GM19324 (cell line): Measurements from ENCODE around the gene ALPK3.

Experiments used
- ATAC-seq: cut with Tn5 transposase; IDR thresholded peaks from one replicate; pipeline ENCODE4 v1.9.1; 2021; ENCODE audit warnings: mild to moderate bottlenecking, moderate library complexity; ENCODE audit not compliant: unreplicated experiment, low FRiP score

Gene ALPK3

DNA sequence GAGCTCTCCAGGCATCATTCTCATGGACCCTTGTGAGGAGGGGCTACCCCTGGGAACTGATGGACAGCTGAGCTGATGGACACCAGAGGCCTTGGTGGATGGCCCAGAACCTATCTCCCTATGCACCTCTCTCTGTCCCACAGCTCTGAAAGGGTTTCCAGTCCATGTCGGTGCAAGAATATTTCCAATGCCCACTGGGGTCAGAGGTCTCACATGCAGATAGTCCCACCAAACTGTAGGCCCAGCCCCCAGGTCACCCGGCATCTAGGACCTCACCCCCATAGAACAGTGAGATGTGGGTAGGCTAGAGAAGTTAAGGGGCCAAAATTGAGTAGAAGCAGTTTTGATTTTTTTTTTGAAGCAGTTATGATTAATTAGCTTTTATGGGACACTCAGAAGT is 2.6 kb downstream of the ALPK3 start:
- no peak for ATAC-seq

DNA sequence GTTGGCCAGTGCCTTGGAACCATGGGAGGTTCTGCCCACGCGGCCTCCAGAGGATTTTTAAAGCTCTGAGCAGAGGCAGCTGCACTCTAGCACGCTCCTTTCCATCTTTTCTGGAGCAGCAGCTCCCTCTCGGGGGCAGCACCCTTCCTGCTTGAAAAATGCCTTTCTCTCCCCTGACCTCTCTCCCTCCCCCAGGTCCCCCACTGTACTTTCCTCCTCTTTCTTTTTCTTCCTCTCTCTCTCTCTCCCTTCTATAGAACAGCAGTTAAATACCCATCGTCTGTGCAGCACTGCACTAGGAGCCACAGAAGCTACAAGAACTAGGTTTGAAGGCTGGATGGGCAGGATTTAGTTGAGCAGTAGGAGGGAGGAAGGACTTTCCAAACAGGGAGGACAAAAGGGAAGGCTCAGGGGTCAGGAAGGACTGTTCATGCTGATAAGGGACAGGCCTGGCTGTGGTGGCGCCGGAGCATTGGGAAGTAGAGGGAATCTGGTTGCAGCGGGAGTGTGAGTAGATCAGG is 4.4 kb downstream of the ALPK3 start:
- ATAC-seq, result no peak

DNA sequence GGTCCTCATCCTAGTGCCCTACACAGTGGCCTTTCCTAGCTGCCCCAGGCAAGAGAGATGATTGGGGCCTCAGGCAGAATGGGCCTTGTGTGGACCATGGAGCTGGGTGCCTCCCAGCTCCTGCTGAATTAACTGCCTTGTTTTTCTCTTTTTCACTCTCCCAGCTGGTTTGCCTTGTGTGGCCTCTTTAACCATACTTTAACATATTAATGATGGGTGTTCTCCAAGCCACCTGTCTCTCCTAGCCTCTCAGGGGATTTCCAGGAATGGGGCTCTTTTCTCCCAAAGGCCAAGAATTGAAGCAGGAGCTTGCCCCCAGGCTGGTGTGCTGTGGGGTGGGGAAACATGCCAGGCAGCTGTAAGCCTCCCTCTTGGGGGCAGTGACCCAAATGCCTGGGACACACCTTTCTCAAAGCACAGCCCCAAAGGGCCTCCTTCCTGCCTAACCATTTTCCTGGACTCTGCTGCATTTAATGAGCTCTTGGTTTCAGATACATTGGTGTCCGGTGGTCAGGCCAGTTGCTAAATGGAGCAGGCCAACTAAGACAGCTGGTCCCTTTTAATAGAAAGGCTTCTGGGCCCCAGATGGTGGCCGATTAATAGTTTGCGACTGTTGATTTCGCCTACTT is 5.6 kb downstream of the ALPK3 start:
- ATAC-seq, result no peak

DNA sequence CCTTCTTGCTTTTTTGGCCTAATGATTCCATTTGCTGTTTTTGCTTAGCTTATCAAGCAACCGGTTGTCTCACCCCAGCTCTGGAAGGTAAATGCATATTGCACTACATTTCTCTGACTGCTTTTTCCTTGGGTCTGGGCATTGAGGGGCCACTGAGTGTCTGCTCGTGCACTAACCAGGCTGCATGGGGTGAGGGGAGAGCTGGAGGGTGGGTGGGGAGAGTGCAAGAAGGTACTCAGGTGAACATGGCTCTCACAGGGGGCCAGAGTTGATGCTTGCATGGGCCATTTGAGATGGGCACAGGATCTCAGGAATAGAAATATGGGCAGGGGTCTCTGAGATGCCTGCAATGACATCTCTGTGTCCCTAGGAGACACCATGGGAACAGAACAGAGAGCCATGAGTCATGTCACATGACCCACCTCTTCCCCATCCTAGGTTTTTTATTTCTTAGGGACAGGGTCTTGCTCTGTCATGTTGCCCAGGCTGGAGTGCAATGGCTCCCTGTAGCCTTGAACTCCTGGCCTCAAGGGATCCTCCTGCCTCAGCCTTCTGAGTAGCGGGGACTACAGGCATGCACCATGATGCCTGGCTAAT is 6.2 kb downstream of the ALPK3 start:
- no peak for ATAC-seq

DNA sequence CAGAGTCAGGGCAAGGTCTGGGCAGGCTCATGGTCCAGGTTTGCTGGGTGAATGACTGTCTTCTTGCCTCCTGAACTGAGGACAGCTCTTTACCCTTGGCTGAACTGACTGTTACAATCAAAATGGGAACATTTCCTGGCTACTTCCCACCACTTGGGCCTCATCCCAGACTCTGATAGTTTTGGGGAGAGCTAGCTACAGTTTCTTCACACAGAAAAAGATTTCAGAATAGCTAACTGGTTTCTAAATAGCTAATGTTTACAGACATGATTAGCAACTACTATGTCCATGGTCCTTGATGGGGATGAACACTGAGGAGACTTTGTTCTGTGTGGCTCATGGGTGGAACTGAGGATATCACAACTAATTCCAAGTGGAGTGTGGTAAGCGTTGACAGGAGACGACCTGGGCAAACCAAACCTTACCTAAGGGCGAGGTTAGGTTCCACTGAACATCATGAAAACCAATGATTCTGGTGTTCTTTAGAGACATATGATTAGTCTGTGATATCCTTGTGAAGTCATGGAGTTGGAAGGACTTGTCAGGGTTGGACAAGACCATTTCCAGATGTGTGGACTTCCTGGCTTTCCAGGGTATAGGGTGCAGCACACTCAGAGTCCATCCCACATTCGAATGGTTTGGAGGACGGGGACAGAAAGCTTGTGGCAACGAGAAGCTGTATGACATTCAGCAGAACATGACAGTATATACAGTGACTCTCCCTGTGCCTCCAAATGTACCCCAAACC is 7.3 kb downstream of the ALPK3 start:
- ATAC-seq, result no peak

DNA sequence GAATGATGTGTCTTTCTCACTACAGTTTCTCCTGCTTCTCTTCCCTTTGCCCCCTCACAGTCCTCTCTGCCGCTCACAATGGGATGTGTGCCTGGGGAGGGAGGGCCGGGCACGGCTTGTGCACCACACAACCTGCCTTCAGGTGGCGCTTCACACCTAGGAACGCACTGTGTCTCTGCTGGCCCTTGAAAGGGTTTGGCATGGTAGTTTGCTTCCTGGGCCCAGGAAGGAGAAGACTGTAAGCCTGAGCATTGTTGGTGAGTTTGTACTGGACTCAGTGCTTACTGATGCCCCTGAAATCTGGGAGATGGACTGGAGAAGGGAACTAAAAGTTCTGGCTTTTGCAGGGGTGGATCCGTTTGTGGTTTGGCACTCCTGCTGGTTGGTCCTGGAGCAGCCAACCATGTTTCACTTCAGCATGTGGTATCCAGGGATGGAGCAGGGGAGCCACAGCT is 9.2 kb downstream of the ALPK3 start:
- ATAC-seq, result no peak

DNA sequence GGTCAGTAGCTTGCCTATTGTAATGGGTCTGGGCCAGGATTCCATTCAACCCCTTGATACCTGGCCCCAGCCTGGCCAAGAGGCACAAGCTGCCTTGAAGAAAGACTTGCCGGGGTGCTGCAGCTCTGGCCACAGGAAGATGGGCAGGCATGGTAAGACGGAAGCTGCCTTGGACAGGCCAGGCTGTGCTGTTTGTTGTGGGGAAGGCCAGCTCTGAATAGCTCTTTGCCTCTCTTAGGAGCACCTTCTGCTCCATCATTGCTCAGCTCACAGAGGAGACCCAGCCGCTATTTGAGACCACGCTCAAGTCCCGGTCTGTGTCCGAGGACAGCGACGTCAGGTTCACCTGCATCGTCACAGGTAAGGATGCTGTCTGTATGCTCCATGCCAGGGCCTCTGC is 10.1 kb downstream of the ALPK3 start:
- ATAC-seq, result no peak

DNA sequence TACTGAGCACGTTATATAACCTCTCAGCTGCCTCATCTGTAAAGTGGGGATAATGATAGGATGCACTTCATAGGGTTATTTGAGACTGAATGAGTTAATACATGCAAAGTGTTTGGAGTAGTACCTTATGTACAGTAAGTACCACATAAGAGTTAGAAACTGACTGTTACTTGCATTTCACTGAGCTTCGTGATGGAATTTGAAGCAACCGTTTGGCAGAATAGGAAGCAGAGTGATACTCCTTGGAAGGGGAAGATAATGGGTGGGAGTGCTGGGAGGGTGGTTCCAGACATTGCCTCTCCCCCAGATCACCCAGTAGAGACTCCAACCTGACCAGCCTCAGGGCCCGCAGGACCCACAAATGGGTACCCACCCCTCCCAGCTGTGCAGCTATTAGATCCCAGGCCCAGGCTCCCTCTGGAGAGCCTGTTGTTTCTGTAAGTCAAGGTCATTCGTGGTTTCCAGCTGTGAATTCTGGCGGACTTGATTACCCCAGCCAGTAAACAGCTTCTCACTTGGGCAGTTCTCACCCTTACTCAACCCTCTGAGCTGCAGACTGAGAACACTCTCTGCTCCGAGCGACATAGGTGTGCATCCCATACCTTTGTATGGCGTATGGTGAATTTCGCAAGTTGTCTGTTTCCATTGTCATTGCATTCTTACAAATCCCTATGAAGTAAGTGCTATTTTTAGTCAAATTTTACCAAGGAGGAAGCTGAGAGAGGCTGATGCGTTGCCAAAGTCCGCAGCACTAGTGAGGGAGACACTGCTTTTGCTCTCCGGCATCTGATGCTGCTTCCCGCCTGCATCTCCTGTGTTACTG is 11.1 kb downstream of the ALPK3 start:
- no peak for ATAC-seq

DNA sequence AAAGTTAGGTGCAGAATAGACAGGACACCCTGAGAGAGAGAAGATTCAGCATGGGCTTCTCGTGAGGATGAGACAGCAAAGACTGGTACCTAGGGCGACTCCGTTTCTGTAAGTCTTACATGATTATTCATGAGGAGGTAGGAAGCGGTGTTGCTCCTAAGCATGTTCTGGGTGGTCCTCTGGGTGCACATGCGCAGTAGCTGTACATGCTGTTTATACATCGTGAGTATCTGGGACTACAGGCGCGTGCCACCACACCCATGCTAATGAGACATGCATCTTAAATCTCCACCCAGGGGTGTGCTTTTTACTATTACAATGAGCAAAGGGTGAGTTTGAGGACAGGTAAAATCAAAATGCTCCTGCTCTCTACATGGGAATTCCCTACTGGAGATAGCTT is 12.3 kb downstream of the ALPK3 start:
- ATAC-seq, result no peak

DNA sequence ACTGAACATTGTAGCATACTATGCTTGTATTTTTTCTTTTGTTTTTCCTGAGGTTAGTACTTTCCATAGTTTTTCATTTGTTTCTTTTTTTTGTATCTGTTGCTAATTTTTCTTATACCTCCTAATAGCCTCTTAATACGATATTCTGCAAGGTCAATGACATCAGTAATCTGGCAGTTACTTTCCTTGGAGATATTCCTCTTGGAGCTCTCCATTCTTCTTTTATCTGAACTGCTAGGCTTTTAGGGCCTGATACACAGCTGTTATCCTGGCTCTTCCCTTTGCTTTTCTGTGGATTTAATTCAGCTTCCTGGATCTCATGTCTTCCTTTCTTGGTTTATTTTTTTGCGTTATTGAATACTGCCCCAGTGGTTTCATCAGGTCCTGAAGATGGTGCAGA is 12.9 kb downstream of the ALPK3 start:
- no peak for ATAC-seq

DNA sequence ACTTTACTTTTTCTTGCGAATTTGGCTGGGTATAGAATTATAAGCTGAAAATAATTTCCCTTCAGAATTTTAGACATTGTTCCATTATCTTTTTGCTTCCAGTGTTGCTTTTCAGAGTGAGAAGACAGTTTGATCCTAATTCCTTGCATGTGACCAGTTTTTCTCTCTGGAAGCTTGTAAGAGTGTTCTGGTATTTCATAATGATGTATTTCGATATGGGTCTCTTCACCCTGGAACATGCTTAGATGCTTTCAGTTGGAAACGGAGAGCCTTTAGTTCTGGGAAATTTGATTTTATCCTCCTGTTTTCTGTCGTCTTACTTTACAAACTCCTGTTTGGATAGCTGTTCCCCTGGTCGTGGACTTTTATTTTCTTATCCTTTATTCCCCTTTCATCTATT is 13.9 kb downstream of the ALPK3 start:
- ATAC-seq, result no peak

DNA sequence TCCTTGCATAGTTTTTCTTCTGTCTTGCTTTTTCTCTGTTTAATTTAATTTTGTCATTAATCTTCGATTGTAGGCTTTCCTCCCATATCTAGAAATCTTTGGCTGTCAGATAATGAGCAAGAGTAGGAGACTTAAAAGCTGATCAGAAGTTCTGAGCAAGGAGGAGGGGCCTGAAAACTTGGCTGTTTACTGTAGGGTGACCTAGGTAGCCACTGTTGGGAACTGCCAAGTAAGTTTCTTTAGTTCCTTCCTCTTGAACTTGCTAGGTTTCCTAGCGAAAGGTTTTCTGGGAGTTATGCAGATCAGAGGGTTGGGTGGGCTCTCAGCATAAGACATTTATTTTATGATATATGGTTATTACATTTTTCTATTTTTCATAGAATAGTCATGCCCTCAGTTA is 14.5 kb downstream of the ALPK3 start:
- ATAC-seq, result no peak

DNA sequence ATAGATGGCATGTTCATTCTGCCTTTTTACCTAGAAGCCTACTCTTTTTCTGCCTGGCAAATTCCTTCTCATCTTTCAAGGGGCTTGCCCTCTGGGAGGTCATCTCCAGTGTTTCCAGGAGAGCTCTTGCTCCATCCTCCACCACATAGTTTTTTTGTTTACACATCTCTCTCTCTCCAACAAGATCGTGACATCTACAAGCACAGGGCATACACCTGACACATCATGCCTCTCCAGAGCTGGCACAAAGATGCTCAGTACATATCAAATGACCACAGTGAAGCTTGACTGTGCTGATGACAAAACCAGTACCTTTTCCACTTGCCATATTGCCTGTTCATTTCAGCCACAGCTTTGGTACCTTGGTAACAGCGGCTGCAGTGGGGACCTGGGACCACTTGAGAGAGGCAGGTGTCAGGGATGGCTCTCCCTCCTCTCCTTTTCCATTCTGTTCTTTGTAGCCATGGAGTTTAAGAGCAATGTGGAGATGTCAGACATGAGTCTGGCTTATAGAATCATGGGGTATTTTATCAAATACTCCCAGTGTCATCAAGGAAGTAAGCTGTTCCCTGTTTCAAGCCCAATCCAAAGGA is 15.4 kb downstream of the ALPK3 start:
- no peak for ATAC-seq

DNA sequence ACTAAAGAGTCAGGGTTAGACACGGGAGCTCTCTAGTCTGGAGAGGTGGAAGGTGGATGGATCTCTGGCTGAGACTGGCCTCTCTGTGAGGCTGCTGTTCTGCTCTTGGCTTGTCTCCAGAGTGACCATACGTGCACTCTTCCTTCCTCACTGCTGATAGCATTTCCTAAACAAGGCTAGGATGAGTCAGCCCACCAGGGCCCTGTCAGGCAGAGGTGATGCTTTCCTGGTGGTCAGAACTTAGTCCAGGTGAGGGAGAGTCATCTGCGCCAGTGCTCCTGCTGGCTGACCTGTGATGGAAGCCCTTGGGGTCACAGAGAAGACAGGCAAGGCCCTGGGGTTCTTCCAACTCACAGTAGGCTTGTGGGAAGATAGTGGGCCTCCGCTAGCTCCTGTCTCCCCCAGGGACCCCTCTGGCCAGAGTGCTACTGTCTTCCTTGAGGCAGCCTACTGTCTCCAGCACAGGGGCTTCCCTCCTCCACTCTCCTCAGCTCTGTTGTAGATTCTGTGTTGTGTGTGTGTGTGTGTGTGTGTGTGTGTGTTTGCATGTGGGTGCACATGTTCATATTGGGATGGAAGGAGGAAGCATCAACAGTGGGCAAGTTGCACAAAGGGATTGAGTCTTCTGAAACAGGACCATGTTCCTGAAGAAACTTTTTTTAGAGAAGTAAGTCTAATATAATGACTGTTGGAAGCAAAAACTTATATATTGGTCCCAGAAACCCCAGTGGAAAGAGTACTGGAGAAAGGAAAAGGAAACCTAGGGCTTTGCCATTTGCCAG is 16.5 kb downstream of the ALPK3 start:
- no peak for ATAC-seq

DNA sequence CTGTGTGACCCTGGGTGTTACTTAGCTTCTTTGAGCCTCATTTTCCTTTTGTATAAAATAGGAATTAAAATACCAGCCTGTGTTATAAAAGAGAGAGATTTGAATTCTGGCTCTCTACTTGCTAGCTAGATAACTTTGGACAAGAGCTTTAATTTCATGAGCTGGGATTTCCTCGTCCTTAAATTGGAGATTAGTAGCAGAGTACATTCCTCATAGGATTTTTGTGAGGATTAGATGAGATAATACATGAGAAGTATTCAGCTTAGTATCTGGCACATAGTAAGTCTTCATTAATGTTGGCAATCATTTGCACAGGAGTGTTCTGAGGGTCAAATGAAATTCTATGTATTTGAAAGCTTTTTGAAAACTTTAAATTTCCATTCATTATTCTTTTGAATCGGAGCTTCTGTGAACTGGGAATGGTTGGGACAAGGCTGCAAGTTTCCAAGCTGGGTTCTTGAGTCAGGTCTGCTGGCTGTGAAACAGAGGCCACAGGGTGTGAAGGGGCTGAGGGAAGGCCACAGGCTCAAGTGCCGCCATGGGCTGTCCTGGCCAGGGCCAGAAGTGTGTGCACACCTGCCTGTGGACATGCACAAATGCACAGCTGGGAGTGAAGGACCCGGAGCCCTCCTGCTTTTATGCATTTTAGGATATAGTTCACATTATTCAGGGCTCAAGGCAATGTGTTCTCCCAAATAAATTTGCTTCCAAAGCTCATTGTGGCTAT is 17.2 kb downstream of the ALPK3 start:
- ATAC-seq, result no peak

DNA sequence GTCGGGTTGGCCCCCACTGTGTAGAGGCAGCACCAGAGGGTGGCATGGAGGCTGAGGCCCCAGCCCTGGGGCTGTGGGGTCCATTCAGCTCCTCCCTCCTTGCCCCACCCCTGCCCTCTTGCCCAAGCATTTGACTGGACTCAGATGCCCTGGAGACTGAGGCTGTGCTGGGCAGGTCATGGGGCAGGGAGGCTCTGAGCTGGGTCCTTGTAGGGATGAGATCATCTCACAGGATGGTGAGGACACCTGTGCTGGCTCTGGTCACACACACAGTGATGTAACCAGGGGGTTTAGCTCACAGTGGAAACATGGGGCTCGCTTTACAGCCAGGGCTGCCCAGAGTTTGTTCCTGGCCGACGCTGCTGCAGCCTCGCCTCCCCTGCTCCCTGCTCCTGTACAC is 17.8 kb downstream of the ALPK3 start:
- ATAC-seq, result no peak

DNA sequence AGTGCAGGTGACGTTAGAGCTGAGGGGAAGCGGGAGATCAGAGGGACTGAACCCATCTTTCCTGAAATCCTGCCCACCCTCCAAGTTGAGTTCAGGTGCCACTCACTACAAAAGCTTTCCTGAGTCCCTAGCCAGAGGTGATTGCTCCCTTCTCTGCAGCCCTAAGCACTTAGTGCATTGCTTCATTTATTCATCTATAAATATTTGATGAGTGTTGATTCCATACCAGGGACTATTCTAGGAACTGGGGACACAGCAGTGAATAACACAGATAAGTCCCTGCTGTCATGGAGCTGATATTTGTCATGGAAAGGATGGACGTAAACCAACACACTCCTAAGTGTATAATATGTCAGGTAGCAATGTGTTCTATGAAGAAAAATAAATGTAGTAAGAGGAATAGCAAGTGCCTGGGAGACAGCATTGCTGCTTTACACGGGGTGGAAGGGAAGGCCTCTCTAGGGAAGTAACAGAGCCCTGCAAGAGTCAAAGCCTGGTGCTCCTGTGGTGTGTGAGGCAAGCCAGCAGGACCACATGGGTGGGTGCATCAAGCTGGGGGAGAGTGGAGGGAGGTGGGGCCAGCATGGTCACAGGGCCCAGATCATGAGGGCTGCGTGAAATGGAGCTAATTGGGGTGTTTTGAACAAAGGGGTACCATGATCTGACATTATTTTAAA is 18.6 kb downstream of the ALPK3 start:
- ATAC-seq, result no peak

DNA sequence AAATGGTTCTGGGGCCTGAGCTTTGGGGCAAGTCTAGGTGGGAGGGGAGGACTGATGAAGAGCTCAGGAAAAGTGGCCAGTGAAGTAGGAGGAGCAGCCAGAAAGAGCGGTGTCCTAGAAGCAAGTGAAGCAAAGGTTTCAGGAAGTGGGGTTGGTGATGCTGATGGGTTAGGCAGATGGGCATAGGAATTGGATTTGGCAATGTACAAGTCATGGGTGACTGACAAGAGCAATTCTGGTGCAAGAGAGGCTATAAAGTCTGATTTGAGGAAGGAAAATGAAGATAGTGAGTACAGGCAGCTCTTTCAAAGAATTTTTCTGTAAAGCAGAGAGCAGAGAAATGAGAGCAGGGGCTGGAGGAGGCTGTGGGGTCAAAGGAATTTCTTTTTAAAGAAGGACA is 19.7 kb downstream of the ALPK3 start:
- no peak for ATAC-seq

DNA sequence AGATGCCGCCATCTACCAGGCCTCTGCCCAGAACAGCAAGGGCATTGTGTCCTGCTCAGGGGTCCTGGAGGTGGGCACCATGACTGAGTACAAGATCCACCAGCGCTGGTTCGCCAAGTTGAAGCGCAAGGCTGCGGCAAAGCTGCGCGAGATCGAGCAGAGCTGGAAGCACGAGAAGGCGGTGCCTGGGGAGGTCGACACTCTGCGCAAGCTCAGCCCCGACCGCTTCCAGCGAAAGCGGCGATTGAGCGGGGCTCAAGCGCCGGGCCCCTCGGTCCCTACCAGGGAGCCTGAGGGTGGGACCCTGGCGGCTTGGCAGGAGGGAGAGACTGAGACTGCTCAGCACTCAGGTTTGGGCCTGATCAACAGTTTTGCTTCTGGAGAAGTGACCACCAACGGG is 22.6 kb downstream of the ALPK3 start:
- no peak for ATAC-seq
